GM10847 (cell line): ENCODE results near the gene SLC25A20.

Source experiments
- POLR2A ChIP-seq: IDR thresholded peaks from 2 replicates; pipeline ENCODE4 v1.6.1; 2011; ENCODE audit not compliant: insufficient read length; ENCODE audit errors: extremely low read depth

SLC25A20 gene

DNA sequence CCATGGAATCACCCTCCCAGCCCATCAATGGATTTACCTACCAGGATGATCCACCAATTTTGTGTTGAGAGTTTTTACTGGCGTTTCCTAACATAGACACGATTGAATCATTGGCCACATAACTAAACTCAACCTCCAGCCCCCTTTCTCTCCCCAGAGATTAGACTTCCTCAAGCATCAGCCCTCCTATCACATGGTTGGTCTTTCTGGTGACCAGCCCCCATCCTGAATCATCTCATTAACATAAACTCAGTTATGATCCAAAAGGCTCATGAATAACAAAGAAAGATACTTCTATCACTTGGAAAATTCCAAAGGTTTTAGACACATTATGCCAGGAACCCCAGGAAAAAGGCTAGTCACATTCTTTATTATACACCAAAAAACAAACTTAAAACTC lies 72.2 kb downstream of the SLC25A20 start:
- no peak for TF ChIP-seq POLR2A

GRCh38 chr3:48820612-48821324 lies 77.9 kb downstream of the SLC25A20 start:
- TF ChIP-seq POLR2A = no peak

- TF ChIP-seq POLR2A = no peak
Measured at GRCh38 chr3:48819234-48820221, 79.2 kb downstream of the SLC25A20 start.

DNA sequence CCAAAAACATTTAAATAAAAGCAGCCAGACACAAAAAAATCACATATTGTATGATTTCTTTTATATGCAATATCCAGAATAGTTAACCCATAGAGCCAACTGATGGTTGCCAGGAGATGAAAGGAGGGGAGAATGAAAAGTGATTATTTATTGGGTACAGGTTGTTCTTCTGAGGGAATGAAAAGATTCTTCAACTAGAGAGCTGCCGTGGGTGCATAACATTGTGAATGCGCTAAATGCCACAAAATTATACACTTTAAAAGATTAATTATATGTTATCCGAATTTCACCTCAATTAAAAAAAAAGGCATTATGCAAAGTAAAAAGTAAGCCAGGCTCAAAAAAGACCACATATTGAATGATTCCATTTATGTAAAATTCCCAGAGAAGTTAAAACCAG lies 87.2 kb downstream of the SLC25A20 start:
- TF ChIP-seq POLR2A = no peak
